ENCODE measurements around the gene KIF5C.

The KIF5C gene

GRCh38 chr2:148917431-148917830 lies 42.4 kb downstream of the KIF5C start:
- H3K9ac ChIP-seq (ENCODE audit: low read depth, low read length): no peak overlapping the region
- no peak overlapping the region for H3K27ac ChIP-seq (ENCODE audit: low read length)
- no peaks in the 10 kb centered on the region for H3K36me3 ChIP-seq (ENCODE audit: insufficient read depth, low read length)
- no peaks in the 10 kb centered on the region for H3K4me1 ChIP-seq (ENCODE audit: insufficient read depth, low read length)
- H3K79me2 ChIP-seq (ENCODE audit: insufficient read depth, low read length): no peaks in the 10 kb centered on the region
- no peak overlapping the region for H3K4me2 ChIP-seq (ENCODE audit: insufficient read depth, low read length)
- no peak for TF ChIP-seq EZH2 (IDR thresholded peaks at IDR 0.05; ENCODE audit: borderline replicate concordance, low read depth, low read length, severe bottlenecking)
- TF ChIP-seq CTCF (IDR thresholded peaks at IDR 0.05; ENCODE audit: borderline replicate concordance, extremely low read depth, low read length, poor library complexity, severe bottlenecking): no peak
- DNase-seq (no peak), ATAC-seq (ENCODE audit: insufficient read depth, low read depth) (no peak)
- no peaks in the 10 kb centered on the region for H3K27me3 ChIP-seq (ENCODE audit: insufficient read depth, low read length, poor library complexity)
- no peaks in the 10 kb centered on the region for H4K20me1 ChIP-seq (ENCODE audit: insufficient read depth, low read length)
- peaks cover 2% of the 10 kb centered on the region for H3K9me3 ChIP-seq (ENCODE audit: insufficient read depth, low read length, severe bottlenecking)
- H3K4me3 ChIP-seq (ENCODE audit: low read depth in 1 of 2, low read length in 2 of 2): no peak overlapping the region
- no peak overlapping the region for H2AFZ ChIP-seq (ENCODE audit: low read depth, low read length)

GRCh38 chr2:148918554-148918953 lies 43.5 kb downstream of the KIF5C start:
- Histone ChIP-seq H3K9ac (ENCODE audit: low read depth, low read length) (no peak overlapping the region), H3K27ac (ENCODE audit: low read length) (no peak overlapping the region), H3K36me3 (ENCODE audit: insufficient read depth, low read length) (no peaks in the 10 kb centered on the region), H2AFZ (ENCODE audit: low read depth, low read length) (no peak overlapping the region), H3K27me3 (ENCODE audit: insufficient read depth, low read length, poor library complexity) (peaks cover 1% of the 10 kb centered on the region), H3K9me3 (ENCODE audit: insufficient read depth, low read length, severe bottlenecking) (peaks cover 2% of the 10 kb centered on the region), H4K20me1 (ENCODE audit: insufficient read depth, low read length) (no peaks in the 10 kb centered on the region), H3K79me2 (ENCODE audit: insufficient read depth, low read length) (no peaks in the 10 kb centered on the region), H3K4me3 (ENCODE audit: low read depth in 1 of 2, low read length in 2 of 2) (no peak overlapping the region), H3K4me2 (ENCODE audit: insufficient read depth, low read length) (no peak overlapping the region), H3K4me1 (ENCODE audit: insufficient read depth, low read length) (no peaks in the 10 kb centered on the region)
- TF ChIP-seq EZH2 (IDR thresholded peaks at IDR 0.05; ENCODE audit: borderline replicate concordance, low read depth, low read length, severe bottlenecking) (no peak), CTCF (IDR thresholded peaks at IDR 0.05; ENCODE audit: borderline replicate concordance, extremely low read depth, low read length, poor library complexity, severe bottlenecking) (no peak)
- DNase-seq: no peak
- no peak for ATAC-seq (ENCODE audit: insufficient read depth, low read depth)

- H3K4me1 ChIP-seq (ENCODE audit: insufficient read depth, low read length): no peaks in the 10 kb centered on the region
- no peaks in the 10 kb centered on the region for H3K79me2 ChIP-seq (ENCODE audit: insufficient read depth, low read length)
- no peak for TF ChIP-seq CTCF (IDR thresholded peaks at IDR 0.05; ENCODE audit: borderline replicate concordance, extremely low read depth, low read length, poor library complexity, severe bottlenecking)
- no peak for TF ChIP-seq EZH2 (IDR thresholded peaks at IDR 0.05; ENCODE audit: borderline replicate concordance, low read depth, low read length, severe bottlenecking)
- no peak overlapping the region for H3K9ac ChIP-seq (ENCODE audit: low read depth, low read length)
- no peak overlapping the region for H3K4me2 ChIP-seq (ENCODE audit: insufficient read depth, low read length)
- peaks cover 3% of the 10 kb centered on the region for H3K27me3 ChIP-seq (ENCODE audit: insufficient read depth, low read length, poor library complexity)
- H4K20me1 ChIP-seq (ENCODE audit: insufficient read depth, low read length): no peaks in the 10 kb centered on the region
- no peak overlapping the region for H3K27ac ChIP-seq (ENCODE audit: low read length)
- peaks cover 2% of the 10 kb centered on the region for H3K9me3 ChIP-seq (ENCODE audit: insufficient read depth, low read length, severe bottlenecking)
- H2AFZ ChIP-seq (ENCODE audit: low read depth, low read length): no peak overlapping the region
- H3K36me3 ChIP-seq (ENCODE audit: insufficient read depth, low read length): no peaks in the 10 kb centered on the region
- H3K4me3 ChIP-seq (ENCODE audit: low read depth in 1 of 2, low read length in 2 of 2): no peak overlapping the region
- ATAC-seq (ENCODE audit: insufficient read depth, low read depth): no peak
- DNase-seq: no peak
Measured at GRCh38 chr2:148920559-148920958, 45.5 kb downstream of the KIF5C start.

- Histone ChIP-seq H3K36me3 (ENCODE audit: insufficient read depth, low read length) (no peaks in the 10 kb centered on the region), H3K27me3 (ENCODE audit: insufficient read depth, low read length, poor library complexity) (peaks cover 3% of the 10 kb centered on the region), H2AFZ (ENCODE audit: low read depth, low read length) (no peak overlapping the region), H3K4me3 (ENCODE audit: low read depth in 1 of 2, low read length in 2 of 2) (no peak overlapping the region), H3K4me1 (ENCODE audit: insufficient read depth, low read length) (no peaks in the 10 kb centered on the region), H4K20me1 (ENCODE audit: insufficient read depth, low read length) (no peaks in the 10 kb centered on the region), H3K9me3 (ENCODE audit: insufficient read depth, low read length, severe bottlenecking) (peaks cover 2% of the 10 kb centered on the region), H3K4me2 (ENCODE audit: insufficient read depth, low read length) (no peak overlapping the region), H3K79me2 (ENCODE audit: insufficient read depth, low read length) (no peaks in the 10 kb centered on the region), H3K9ac (ENCODE audit: low read depth, low read length) (no peak overlapping the region), H3K27ac (ENCODE audit: low read length) (no peak overlapping the region)
- no peak for TF ChIP-seq CTCF (IDR thresholded peaks at IDR 0.05; ENCODE audit: borderline replicate concordance, extremely low read depth, low read length, poor library complexity, severe bottlenecking)
- TF ChIP-seq EZH2 (IDR thresholded peaks at IDR 0.05; ENCODE audit: borderline replicate concordance, low read depth, low read length, severe bottlenecking): no peak
- no peak for ATAC-seq (ENCODE audit: insufficient read depth, low read depth)
- no peak for DNase-seq
Measured at GRCh38 chr2:148922062-148922461, 47.0 kb downstream of the KIF5C start.
